Neuron (in vitro differentiated cells): ENCODE data around the gene QRFPR.
"Not testable (repeated sequence)": the region's sequence is repeated elsewhere in the genome, so short reads cannot be mapped to it uniquely, and the experiment has no call there.

Experiments
- H2AFZ ChIP-seq: one replicate; pipeline ENCODE4 v1.6.1; 2013; ENCODE audit warnings: low read depth, mild to moderate bottlenecking, inconsistent platforms, low read length, moderate library complexity
- H3K27me3 ChIP-seq: one replicate; pipeline ENCODE4 v1.6.1; 2013; ENCODE audit warnings: low read length; ENCODE audit not compliant: insufficient read depth
- H3K36me3 ChIP-seq: one replicate; pipeline ENCODE4 v1.6.1; 2013; ENCODE audit warnings: low read length; ENCODE audit not compliant: insufficient read depth
- H3K4me1 ChIP-seq: one replicate; pipeline ENCODE4 v1.6.1; 2013; ENCODE audit warnings: low read length; ENCODE audit not compliant: insufficient read depth
- H3K4me3 ChIP-seq: 2 replicates; pipeline ENCODE4 v1.5.1; 2013; ENCODE audit warnings: mild to moderate bottlenecking, low read length, moderate library complexity
- H3K9me3 ChIP-seq: one replicate; pipeline ENCODE4 v1.6.1; 2013; ENCODE audit warnings: low read length

The QRFPR gene

DNA sequence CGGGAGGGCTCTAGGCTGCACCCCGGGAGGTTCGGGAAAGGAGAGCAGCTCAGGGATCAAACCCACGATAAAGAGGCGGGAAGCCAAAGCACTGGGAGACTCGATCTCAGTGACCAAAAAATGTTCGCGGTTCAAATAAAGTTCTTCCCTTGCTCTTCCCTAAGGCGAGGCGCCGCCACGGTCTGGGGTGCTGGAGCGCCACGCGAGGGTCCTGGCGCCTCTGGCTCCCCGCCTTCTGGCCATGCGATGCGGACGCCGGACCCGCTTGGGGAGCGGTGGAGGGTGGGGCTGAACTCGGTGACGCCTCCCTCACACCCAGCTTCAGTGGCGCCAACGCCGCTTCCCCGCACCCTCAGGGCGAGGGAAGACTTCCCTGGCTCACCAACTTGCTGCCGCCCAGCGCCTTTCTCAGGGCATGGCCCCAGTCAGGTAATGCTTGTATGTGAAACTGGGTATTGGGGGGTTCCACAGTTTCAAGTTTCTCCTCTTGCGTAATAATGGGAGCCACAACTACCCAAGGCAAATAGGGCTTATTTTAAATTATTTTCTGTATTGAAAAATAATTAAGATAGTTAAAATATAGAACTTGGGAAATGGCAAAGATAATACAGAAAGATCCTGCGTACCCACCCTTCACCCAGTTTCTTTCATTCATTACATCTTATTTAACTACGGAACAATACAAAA is at the start of gene QRFPR:
Gene QRFPR (minus strand): TSS at position 243 of the 687 bp plus-strand sequence. CDS start 371 bp downstream, outside the sequence.
- peaks cover 4% of the 10 kb centered on the region for H3K4me1 ChIP-seq
- peaks cover 3% of the 10 kb centered on the region for H3K9me3 ChIP-seq
- no peak within 1 kb of the TSS for H2AFZ ChIP-seq
- H3K36me3 ChIP-seq: no peaks in the 10 kb centered on the region
- peak within 1 kb of the TSS; percentile 13 for H3K4me3 ChIP-seq
- peaks cover 42% of the 10 kb centered on the region for H3K27me3 ChIP-seq

DNA sequence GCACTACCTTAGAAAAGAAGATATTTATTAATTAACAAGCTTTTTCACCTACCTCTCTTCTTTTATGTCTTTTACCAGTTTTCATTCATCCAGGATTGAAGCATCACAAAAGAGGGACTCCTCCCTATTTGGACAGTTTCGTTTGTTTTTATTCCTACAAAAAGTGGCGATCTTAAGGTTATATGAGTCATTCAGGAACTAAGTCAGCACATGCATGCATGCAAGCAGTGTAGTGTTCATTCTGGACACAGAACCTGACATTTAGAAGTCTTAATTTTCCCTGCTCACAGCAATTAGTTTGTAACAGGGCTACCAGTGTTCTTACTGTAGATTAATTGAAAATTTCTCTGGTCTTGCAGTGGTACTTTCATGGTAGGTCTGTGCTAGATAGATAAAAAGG is 47.9 kb upstream of the QRFPR start:
- H3K4me3 ChIP-seq: no peak overlapping the region
- H2AFZ ChIP-seq: no peak overlapping the region
- H3K36me3 ChIP-seq: no peaks in the 10 kb centered on the region
- H3K4me1 ChIP-seq: no peaks in the 10 kb centered on the region
- H3K27me3 ChIP-seq: no peaks in the 10 kb centered on the region
- no peaks in the 10 kb centered on the region for H3K9me3 ChIP-seq

DNA sequence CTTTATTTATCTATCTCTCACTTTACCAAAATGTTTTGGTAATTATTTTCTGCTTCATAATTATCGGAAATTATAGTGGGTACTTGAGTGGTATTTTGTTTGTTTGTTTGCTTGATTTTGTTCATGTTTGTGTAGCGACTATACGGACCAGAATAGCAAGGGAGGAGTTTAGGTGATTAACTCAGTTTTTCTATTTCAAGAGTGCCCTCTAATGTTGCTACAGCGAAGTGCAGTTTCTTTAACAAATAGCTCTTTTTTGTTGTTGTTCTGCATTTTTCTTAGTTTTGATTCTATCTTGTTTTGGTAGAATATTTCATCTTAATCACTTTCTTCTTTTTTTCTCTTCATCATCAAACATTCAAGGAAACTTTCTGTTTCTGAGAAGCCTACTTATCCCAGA is 40.8 kb upstream of the QRFPR start:
- Histone ChIP-seq H2AFZ (no peak overlapping the region), H3K4me3 (no peak overlapping the region), H3K4me1 (no peaks in the 10 kb centered on the region), H3K36me3 (no peaks in the 10 kb centered on the region), H3K27me3 (no peaks in the 10 kb centered on the region), H3K9me3 (no peaks in the 10 kb centered on the region)

DNA sequence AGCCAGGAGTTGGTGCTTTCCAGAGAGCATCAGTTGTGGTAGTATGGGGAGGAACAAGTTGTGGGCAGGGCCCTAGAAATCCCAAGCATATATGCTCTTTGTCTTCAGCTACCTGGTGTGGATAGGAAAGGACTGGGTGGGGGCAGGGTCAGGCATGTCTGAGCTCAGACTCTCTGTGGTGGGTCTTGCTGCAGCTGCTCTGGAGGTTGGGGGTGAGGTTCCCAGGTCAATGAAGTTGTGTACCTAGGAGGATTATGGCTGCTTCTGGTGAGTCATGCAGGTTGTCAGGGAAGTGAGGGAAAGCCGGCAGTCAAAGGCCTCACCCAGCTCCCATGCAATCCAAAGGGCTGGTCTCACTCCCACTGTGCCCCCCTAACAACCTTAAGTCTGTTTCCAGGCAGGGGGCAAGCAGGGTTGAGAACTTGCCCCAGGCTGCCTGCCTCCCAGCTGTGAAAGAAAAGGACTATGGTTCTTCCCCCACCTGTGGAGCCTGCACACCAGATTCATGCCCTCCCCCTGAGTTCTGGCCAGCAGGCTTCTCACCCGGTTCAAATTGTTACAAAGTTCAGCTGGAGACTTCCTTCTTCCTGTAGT is 30.4 kb upstream of the QRFPR start:
- Histone ChIP-seq H3K4me1 (no peaks in the 10 kb centered on the region), H3K36me3 (no peaks in the 10 kb centered on the region), H3K4me3 (no peak overlapping the region), H2AFZ (no peak overlapping the region), H3K9me3 (no peaks in the 10 kb centered on the region), H3K27me3 (no peaks in the 10 kb centered on the region)

DNA sequence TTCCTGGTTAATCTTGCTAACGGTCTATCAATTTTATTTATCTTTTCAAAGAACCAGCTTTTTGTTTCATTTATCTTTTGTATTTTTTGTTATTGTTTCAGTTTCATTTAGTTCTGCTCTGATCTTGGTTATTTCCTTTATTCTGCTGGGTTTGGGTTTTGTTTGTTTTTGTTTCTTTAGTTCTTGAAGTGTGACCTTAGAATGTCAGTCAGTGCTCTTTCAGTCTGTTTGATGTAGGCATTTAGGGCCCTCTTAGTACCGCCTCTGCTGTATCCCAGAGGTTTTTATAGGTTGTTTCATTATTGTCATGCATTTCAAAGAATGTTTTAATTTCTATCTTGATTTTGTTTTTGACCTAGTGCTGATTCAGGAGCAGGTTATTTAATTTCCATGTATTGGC is 27.7 kb upstream of the QRFPR start:
- not testable (repeated sequence) for H3K4me1 ChIP-seq, H3K36me3 ChIP-seq, H3K9me3 ChIP-seq, H2AFZ ChIP-seq, H3K4me3 ChIP-seq, H3K27me3 ChIP-seq

DNA sequence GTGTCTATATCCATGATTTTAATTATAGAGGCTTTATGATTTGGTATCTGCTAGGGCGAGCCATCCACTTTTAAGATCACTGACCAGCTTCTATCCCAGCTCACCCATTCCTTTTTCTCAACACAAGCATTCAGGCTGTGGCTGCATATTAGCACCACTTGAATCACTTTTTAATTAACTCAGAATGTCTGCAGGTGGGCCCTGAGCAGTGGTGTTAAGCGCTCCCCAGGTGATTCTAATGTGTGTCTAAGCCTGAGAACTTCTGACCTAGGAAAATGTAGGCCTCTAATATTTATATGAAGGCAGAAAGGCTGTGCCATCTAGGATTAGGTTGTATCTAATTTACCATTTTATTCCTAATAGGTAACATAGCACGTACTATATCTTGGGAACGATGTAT is 19.8 kb upstream of the QRFPR start:
- no peak overlapping the region for H3K4me3 ChIP-seq
- H3K9me3 ChIP-seq: no peaks in the 10 kb centered on the region
- no peaks in the 10 kb centered on the region for H3K4me1 ChIP-seq
- no peak overlapping the region for H2AFZ ChIP-seq
- H3K36me3 ChIP-seq: no peaks in the 10 kb centered on the region
- no peaks in the 10 kb centered on the region for H3K27me3 ChIP-seq

DNA sequence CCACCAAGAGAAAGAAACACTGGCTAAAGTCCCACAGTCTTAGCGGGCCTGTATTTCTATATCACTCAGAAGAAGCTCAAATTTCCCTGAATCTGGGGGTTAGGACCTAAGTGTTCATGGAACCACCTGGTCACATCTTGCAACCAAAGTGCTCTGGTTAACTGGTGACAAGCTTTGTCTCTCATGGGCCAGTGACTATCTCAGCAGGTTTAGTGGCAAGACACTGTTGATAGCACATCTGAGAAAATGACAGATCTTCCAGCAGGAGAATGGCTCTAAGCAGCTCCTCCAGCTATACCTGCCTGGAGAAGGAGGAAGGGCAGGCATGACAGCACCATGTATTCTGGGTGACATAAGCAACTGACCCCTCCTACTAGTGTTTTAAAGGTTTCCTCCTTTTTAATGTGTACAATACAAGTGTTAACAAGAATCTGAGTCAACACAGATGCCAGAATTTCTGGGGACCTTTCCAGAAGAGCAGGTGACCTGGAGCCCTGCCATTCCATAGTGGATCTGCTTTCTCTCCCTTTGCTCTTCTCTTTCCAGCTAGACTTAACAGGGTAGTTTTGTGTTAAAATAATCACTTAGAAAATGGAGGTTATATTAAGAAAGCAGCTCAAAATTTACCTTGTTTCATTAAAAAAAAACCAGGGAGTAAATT is 17.3 kb upstream of the QRFPR start:
- H2AFZ ChIP-seq: no peak overlapping the region
- H3K9me3 ChIP-seq: no peaks in the 10 kb centered on the region
- H3K4me3 ChIP-seq: no peak overlapping the region
- no peaks in the 10 kb centered on the region for H3K36me3 ChIP-seq
- no peaks in the 10 kb centered on the region for H3K4me1 ChIP-seq
- H3K27me3 ChIP-seq: no peaks in the 10 kb centered on the region

DNA sequence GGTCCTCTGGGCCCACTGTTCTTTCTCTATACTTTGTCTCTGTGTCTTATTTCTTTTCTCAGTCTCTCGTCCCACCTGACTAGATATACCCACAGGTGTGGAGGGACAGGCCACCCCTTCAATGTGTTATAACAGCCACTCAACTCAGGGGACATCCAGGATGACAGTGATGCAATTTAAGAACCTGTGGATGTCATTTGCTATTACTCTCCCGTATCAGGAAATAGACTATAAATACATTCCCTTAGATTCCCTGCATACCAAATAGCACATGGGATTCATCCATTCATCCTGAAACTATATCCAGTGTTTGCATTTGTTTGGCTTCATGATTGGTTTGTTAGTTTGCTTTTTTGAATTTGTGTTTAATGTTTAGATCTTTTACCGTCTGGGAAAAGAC is 16.6 kb upstream of the QRFPR start:
- Histone ChIP-seq H3K36me3 (no peaks in the 10 kb centered on the region), H3K9me3 (no peaks in the 10 kb centered on the region), H3K27me3 (peaks cover 4% of the 10 kb centered on the region), H3K4me3 (no peak overlapping the region), H3K4me1 (no peaks in the 10 kb centered on the region), H2AFZ (no peak overlapping the region)

DNA sequence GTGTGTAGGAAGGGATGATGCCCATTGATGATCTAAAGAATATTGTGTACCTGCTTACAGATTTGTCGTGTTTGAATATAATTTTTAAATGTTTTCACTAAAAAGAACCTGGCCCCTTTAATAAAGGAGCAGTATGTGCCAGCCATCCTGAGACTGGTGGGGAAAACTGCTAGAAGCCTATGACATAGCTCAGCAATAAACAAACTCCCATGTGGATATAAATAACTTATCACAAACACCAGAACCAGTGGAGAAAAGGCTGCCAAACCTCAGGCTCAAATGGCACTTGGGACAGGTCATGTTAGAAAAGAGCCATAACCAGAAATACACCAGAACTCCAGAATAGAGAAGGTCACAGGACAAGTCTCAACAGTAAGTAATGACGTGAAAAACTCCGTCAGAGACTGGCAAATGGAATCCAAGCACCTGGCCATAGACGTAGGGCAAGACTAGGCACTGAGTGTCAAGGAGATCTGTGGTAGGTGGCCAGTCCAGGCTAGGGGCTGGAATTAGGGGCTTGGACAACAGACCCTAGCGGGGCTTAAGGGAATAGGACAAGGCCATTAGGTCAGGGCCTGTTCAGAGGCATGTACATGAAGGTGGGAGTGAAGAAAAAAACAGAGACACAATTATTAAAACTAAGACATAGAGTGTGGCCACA is 11.7 kb upstream of the QRFPR start:
- no peak overlapping the region for H3K4me3 ChIP-seq
- H3K9me3 ChIP-seq: no peaks in the 10 kb centered on the region

DNA sequence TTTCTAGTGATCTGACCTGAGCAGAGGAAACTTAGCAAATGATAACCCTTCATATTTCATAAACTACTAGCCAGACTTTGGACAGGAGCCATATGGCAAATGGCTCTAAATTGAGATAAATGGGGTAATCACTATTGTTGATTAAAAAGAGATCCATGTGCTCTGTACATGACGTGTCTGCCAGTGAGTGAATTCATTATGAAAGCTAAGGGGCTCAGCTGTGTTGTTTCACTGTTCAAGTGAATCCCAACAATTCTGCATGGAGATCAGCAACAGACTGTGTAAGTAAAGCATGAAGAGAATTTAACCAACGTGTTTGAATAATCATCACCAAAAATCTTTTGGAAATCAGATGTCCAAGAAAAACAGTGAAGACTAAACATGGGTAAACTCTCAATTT is 9.5 kb upstream of the QRFPR start:
- Histone ChIP-seq H2AFZ (no peak overlapping the region), H3K4me3 (no peak overlapping the region), H3K27me3 (peaks cover 4% of the 10 kb centered on the region), H3K36me3 (no peaks in the 10 kb centered on the region), H3K4me1 (no peaks in the 10 kb centered on the region), H3K9me3 (no peaks in the 10 kb centered on the region)

More for the DNA sequence above, 11.7 kb upstream of the QRFPR start:
- Histone ChIP-seq H3K4me1 (no peaks in the 10 kb centered on the region), H3K36me3 (no peaks in the 10 kb centered on the region), H3K27me3 (peaks cover 4% of the 10 kb centered on the region), H2AFZ (no peak overlapping the region)

DNA sequence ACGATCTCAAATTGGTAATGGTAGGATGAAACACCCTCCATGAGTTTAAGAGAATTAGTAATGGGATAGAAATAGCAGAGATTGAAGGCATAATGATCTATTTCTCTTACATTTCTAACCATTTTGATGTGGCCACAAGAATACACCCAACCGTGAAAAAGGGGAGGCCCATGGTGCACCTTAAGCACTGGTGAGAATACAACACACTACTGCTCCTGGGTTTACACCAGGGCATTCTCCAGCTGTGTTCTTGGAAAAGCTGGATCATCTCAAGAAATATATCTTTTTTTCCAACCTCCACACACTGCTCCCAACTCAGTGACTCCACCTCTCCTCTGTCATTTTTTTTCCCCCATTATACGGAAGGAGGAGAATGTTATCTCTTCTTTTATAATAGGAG is 1.5 kb downstream of the QRFPR start:
- no peaks in the 10 kb centered on the region for H3K36me3 ChIP-seq
- peaks cover 4% of the 10 kb centered on the region for H3K4me1 ChIP-seq
- no peak overlapping the region for H2AFZ ChIP-seq
- H3K9me3 ChIP-seq: peaks cover 3% of the 10 kb centered on the region
- no peak overlapping the region for H3K4me3 ChIP-seq
- H3K27me3 ChIP-seq: peaks cover 42% of the 10 kb centered on the region

DNA sequence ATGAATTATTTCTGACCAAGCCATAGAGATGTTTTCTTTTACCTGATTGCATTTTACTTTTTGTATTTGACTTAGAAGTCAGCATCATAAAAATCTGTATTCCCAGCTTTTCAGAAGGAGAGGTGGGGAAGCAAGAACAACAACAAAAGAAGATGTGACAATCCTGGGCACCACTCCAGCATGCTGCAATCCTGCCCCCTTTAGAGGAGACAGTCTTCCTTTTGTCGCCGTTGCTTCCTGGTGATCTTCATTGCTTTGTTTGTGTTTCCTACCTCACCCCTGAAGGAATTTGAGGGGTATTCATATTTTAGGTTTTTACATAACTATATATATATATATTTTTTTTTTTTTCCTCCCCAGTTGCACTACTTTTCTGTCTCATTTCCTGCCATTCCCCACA is 3.7 kb downstream of the QRFPR start:
- H3K4me1 ChIP-seq: peaks cover 4% of the 10 kb centered on the region
- no peak overlapping the region for H3K4me3 ChIP-seq
- H3K36me3 ChIP-seq: no peaks in the 10 kb centered on the region
- no peak overlapping the region for H2AFZ ChIP-seq
- peaks cover 37% of the 10 kb centered on the region for H3K27me3 ChIP-seq
- H3K9me3 ChIP-seq: peaks cover 3% of the 10 kb centered on the region

DNA sequence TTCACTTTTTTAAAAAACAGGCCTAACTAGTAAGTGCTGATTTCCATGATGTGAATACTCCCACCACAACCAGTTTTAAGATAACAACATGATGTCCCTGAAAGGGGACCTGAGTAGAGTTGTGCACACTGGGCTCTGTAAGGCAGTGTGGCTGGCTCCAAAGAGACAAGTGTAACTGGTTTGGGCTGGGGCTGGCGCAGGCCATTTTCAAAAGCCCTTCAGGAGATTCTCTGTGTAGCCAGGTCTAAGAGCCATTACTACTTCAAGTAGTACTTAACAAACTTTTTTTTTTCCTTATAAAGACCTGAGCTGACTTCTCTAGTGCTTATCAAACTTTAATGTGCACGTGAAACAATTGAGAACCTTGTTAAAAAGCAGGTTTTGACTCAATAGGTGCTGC is 4.3 kb downstream of the QRFPR start:
- Histone ChIP-seq H3K9me3 (peaks cover 3% of the 10 kb centered on the region), H3K4me1 (peaks cover 4% of the 10 kb centered on the region), H3K4me3 (no peak overlapping the region), H3K36me3 (no peaks in the 10 kb centered on the region), H2AFZ (no peak overlapping the region), H3K27me3 (peaks cover 32% of the 10 kb centered on the region)
